Neural crest cell (in vitro differentiated cells): ENCODE data around the gene GIPC1. TPM values are rescaled to one million over a fixed set of nuclear protein-coding genes. Genes with fewer than 3 reads are reported as not detected.
"Not testable (repeated sequence)": the region's sequence is repeated elsewhere in the genome, so short reads cannot be mapped to it uniquely, and the experiment has no call there.

Experiments
- DNase-seq: peaks from one replicate; pipeline ENCODE4 v3.0.0; 2021; ENCODE audit warnings: low read depth, mixed read lengths, low spot score
- H3K27ac Mint-ChIP-seq: one replicate; pipeline ENCODE4 v1.8.0; 2021; ENCODE audit warnings: mild to moderate bottlenecking, mixed read lengths; ENCODE audit not compliant: unreplicated experiment
- H3K27me3 Mint-ChIP-seq: 2 replicates; pipeline ENCODE4 v1.8.0; 2021; ENCODE audit warnings: low read depth, mild to moderate bottlenecking, mixed read lengths
- H3K36me3 Mint-ChIP-seq: 2 replicates; pipeline ENCODE4 v1.8.0; 2021; ENCODE audit warnings: low read depth, mild to moderate bottlenecking, mixed read lengths
- H3K4me1 Mint-ChIP-seq: 2 replicates; pipeline ENCODE4 v1.8.0; 2021; ENCODE audit warnings: mixed read lengths
- H3K4me3 Mint-ChIP-seq: one replicate; pipeline ENCODE4 v1.8.0; 2021; ENCODE audit warnings: mild to moderate bottlenecking, mixed read lengths
- H3K9me3 Mint-ChIP-seq: 2 replicates; pipeline ENCODE4 v1.8.0; 2021; ENCODE audit warnings: mixed read lengths
- CTCF ChIP-seq: fragments of 200-600 bp; sonication (generic); conservative IDR thresholded peaks from 2 replicates; pipeline ENCODE4 v1.5.0; 2021; ENCODE audit warnings: antibody characterized with exemption, mild to moderate bottlenecking
- total RNA-seq: library from RNA; stranded (reverse); gene quantifications from 2 replicates; pipeline ENCODE4 v1.2.1, GENCODE V29; 2021

Gene GIPC1
- total RNA-seq, 1 donor from 2014 or later = 72.5 TPM

DNA sequence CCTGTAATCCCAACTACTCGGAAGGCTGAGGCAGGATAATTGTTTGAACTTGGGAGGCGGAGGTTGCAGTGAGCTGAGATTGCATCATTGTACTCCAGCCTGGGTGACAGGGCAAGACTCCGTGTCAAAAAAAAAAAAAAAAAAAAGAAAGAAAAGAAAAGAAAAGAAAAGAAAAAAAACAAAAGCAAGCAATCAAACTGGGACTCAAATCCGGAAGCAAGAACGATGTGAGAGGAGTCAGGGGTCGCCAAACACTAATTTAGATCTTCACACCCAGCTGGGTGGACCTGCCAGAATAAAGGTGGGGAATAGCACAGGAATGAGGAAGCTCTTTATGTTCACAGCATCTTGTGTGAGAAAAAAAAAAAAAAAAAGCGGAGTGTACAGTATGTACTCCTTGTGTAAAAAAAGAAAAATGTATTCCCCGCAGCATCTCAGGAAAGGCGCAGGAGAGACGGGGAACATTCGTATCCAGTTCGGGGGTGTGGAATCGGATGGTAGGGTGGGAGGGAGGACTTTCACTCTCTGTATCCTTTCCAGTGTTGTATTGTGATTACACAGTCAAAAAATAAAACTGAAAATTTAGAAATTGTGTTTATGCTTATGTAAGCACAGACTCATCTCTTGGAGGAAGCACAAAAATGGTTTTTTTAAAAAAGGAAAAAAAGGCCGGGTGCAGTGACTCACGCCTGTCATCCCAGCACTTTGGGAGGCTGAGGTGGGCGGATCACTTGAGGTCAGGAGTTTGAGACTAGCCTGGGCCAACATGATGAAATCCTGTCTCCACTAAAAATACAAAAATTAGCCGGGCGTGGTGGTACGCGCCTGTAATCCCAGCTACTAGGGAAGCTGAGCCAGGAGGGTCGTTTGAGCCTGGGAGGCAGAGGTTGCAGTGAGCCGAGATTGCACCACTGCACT is 14.6 kb upstream of the GIPC1 start:
- Mint-ChIP-seq H3K36me3 (peaks cover 13% of the 10 kb centered on the region), H3K4me3 (peak overlapping the region; percentile 62), H3K27ac (peak overlapping the region; percentile 35), H3K9me3 (no peaks in the 10 kb centered on the region), H3K27me3 (no peaks in the 10 kb centered on the region), H3K4me1 (peaks cover 40% of the 10 kb centered on the region)
- TF ChIP-seq CTCF = no peak
- no peak for DNase-seq

- H3K27me3 Mint-ChIP-seq = no peaks in the 10 kb centered on the region
- peaks cover 39% of the 10 kb centered on the region for H3K4me1 Mint-ChIP-seq
- no peaks in the 10 kb centered on the region for H3K9me3 Mint-ChIP-seq
- no peak for DNase-seq
- no peak for TF ChIP-seq CTCF
- H3K27ac Mint-ChIP-seq = no peak overlapping the region
- no peaks in the 10 kb centered on the region for H3K36me3 Mint-ChIP-seq
- no peak overlapping the region for H3K4me3 Mint-ChIP-seq
Observed at GRCh38 chr19:14507704-14508542, 12.0 kb upstream of the GIPC1 start.

GRCh38 chr19:14505488-14506239 is 9.7 kb upstream of the GIPC1 start:
- peak; percentile 65 for DNase-seq
- no peak overlapping the region for H3K27ac Mint-ChIP-seq
- no peaks in the 10 kb centered on the region for H3K27me3 Mint-ChIP-seq
- no peaks in the 10 kb centered on the region for H3K36me3 Mint-ChIP-seq
- TF ChIP-seq CTCF = peak; percentile 84
- peaks cover 28% of the 10 kb centered on the region for H3K4me1 Mint-ChIP-seq
- H3K4me3 Mint-ChIP-seq = no peak overlapping the region
- H3K9me3 Mint-ChIP-seq = no peaks in the 10 kb centered on the region

GRCh38 chr19:14504575-14504974 is 8.6 kb upstream of the GIPC1 start:
- not testable (repeated sequence) for DNase-seq, H3K27ac Mint-ChIP-seq, H3K36me3 Mint-ChIP-seq, H3K9me3 Mint-ChIP-seq, H3K27me3 Mint-ChIP-seq
- Mint-ChIP-seq H3K4me3 (peak overlapping the region; percentile 41), H3K4me1 (peaks cover 22% of the 10 kb centered on the region)

DNA sequence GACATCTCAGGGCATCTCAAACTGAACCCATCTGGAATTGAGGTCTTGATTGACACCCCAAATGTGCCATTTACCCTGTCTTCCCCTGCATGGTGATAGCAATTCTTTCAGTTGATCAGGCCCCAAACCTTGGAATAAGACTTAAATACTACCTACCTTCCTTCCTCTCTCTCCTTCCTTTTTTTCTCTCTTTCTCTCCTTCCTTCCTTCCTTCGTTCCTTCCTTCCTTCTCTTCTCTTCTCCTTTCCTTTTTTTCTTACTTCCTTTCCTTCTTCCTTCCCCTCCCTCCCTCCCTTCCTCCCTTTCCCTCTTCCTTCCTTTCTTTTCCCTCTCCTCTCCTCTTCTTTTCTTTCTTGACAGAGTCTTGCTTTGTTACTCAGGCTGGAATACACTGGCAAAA is 7.4 kb upstream of the GIPC1 start:
- Mint-ChIP-seq H3K27me3 (no peaks in the 10 kb centered on the region), H3K4me1 (peaks cover 18% of the 10 kb centered on the region), H3K9me3 (no peaks in the 10 kb centered on the region), H3K36me3 (no peaks in the 10 kb centered on the region), H3K4me3 (no peak overlapping the region), H3K27ac (no peak overlapping the region)
- no peak for TF ChIP-seq CTCF
- DNase-seq = no peak
